Suprapubic skin (tissue), 4 donors: ENCODE data around the gene ARID4B. TPM values are rescaled to one million over a fixed set of nuclear protein-coding genes. Genes with fewer than 3 reads are reported as not detected.

Experiments
- DNase-seq, 2 donors: peaks; one replicate each; pipeline ENCODE4 v3.0.0-alpha.2; 2019; ENCODE audit warnings: low spot score in 2 of 2
- H3K27ac ChIP-seq: fragments of 200-600 bp; sonication (generic); one replicate; pipeline ENCODE4 v1.5.1; 2019
- H3K27me3 ChIP-seq: fragments of 200-600 bp; sonication (generic); one replicate; pipeline ENCODE4 v1.5.1; 2019
- H3K36me3 ChIP-seq: fragments of 200-600 bp; sonication (generic); one replicate; pipeline ENCODE4 v1.5.1; 2019
- H3K4me1 ChIP-seq: fragments of 200-600 bp; sonication (generic); one replicate; pipeline ENCODE4 v1.5.1; 2019
- H3K4me3 ChIP-seq: fragments of 200-600 bp; sonication (generic); one replicate; pipeline ENCODE4 v1.5.1; 2019; ENCODE audit warnings: mild to moderate bottlenecking
- H3K9me3 ChIP-seq: fragments of 200-600 bp; sonication (generic); one replicate; pipeline ENCODE4 v1.5.1; 2019
- EP300 ChIP-seq: sonication (generic); formaldehyde crosslinking; IDR thresholded peaks from one replicate; pipeline ENCODE4 v1.6.1; 2017; ENCODE audit warnings: antibody characterized with exemption
- POLR2A ChIP-seq, 2 donors: fragments of 450-650 bp; IDR thresholded peaks; one replicate each; pipeline ENCODE4 v1.6.1; 2017; ENCODE audit warnings: antibody characterized with exemption in 2 of 2, mild to moderate bottlenecking in 2 of 2, moderate library complexity in 2 of 2
- POLR2AphosphoS5 ChIP-seq, 3 donors: sonication (generic); formaldehyde crosslinking; IDR thresholded peaks; one replicate each; pipeline ENCODE4 v1.6.1; 2017; ENCODE audit warnings: antibody characterized with exemption in 3 of 3
- WGBS: methylation state at CpG from one replicate; pipeline ENCODE4 v1.1.5; 2018; 5-methylcytosine and 5-hydroxymethylcytosine counted together
- total RNA-seq, 4 donors: library from RNA; depleted of rRNA; stranded (reverse); fragments of >200 nt; gene quantifications; one replicate each; pipeline ENCODE4 v1.1.0, GENCODE V29; 2016
- TF ChIP-seq, protein P1 (sequence below), 2 donors: fragments of 200-600 bp in 1 of 2; fragments of 450-650 bp in 1 of 2; sonication (generic) in 1 of 2; IDR thresholded peaks; one replicate each; pipeline ENCODE4 v1.5.1; 2016 to 2019; ENCODE audit warnings: antibody characterized with exemption in 2 of 2, mild to moderate bottlenecking in 1 of 2, moderate library complexity in 1 of 2

Gene ARID4B
- total RNA-seq, 4 donors from 2014 or later: 21.4 to 62.7 (median 31.8) TPM

DNA sequence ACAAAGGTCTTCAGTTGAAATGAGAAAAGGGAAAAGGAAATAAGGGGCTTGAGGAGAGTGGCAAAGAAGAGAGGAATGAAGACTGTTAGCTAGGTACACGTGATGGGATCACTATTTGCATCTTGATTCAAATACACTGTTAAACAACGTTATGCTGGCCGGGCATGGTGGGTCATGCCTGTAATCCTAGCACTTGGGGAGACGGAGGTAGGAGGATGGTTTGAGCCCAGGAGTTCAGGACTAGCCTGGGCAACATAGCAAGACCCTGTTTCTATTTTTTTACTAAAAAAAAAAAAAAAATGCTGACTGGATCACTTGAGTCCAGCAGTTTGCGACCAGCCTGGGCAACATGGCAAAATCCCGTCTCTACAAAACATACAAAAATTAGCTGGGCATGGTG, 169.3 kb downstream of the ARID4B start:
- H3K4me1 ChIP-seq: peaks cover 24% of the 10 kb centered on the region
- DNase-seq: no peak
- WGBS: 92% methylated on average over 6 of the region's 6 CpGs
- no peaks in the 10 kb centered on the region for H3K27me3 ChIP-seq
- TF ChIP-seq POLR2A (IDR thresholded peaks at IDR 0.05) (no peak), EP300 (no peak), POLR2AphosphoS5 (IDR thresholded peaks at IDR 0.05) (no peak)
- no peak overlapping the region for H3K4me3 ChIP-seq
- H3K36me3 ChIP-seq: peaks cover 50% of the 10 kb centered on the region
- H3K27ac ChIP-seq: no peak overlapping the region
- H3K9me3 ChIP-seq: no peaks in the 10 kb centered on the region

GRCh38 chr1:235157150-235157549, 170.8 kb downstream of the ARID4B start:
- Histone ChIP-seq H3K27ac (no peak overlapping the region), H3K4me1 (peaks cover 23% of the 10 kb centered on the region), H3K27me3 (no peaks in the 10 kb centered on the region), H3K4me3 (no peak overlapping the region), H3K9me3 (no peaks in the 10 kb centered on the region), H3K36me3 (peaks cover 64% of the 10 kb centered on the region)
- no peak for DNase-seq
- TF ChIP-seq POLR2AphosphoS5 (IDR thresholded peaks at IDR 0.05) (no peak), POLR2A (IDR thresholded peaks at IDR 0.05) (no peak), EP300 (no peak)
- WGBS: 92% methylated on average over 4 of the region's 4 CpGs

DNA sequence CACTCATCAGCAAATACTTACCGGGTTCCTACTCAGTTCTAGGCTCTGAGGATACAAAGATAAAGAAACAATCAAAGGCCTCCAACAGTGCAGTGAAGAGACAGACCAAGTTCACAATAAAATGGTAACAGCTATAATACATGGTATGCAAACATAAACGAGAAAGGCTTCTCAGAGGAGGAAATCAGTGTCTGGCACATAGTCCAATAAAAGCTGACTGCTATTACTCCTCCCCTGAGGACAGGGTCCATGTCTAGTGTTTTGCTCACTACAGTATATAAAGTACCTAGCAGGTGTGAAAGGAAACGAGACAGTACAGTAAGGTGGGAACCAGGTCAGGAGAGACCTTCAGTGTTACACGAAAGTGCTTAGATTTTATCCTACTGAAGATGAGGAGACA, 171.2 kb downstream of the ARID4B start:
- Histone ChIP-seq H3K4me3 (no peak overlapping the region), H3K27me3 (no peaks in the 10 kb centered on the region), H3K9me3 (no peaks in the 10 kb centered on the region), H3K4me1 (peaks cover 19% of the 10 kb centered on the region), H3K27ac (no peak overlapping the region), H3K36me3 (peaks cover 68% of the 10 kb centered on the region)
- DNase-seq: no peak
- TF ChIP-seq, protein P1, sequence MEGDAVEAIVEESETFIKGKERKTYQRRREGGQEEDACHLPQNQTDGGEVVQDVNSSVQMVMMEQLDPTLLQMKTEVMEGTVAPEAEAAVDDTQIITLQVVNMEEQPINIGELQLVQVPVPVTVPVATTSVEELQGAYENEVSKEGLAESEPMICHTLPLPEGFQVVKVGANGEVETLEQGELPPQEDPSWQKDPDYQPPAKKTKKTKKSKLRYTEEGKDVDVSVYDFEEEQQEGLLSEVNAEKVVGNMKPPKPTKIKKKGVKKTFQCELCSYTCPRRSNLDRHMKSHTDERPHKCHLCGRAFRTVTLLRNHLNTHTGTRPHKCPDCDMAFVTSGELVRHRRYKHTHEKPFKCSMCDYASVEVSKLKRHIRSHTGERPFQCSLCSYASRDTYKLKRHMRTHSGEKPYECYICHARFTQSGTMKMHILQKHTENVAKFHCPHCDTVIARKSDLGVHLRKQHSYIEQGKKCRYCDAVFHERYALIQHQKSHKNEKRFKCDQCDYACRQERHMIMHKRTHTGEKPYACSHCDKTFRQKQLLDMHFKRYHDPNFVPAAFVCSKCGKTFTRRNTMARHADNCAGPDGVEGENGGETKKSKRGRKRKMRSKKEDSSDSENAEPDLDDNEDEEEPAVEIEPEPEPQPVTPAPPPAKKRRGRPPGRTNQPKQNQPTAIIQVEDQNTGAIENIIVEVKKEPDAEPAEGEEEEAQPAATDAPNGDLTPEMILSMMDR (IDR thresholded peaks at IDR 0.05): no peak
- TF ChIP-seq POLR2AphosphoS5 (IDR thresholded peaks at IDR 0.05) (no peak), POLR2A (IDR thresholded peaks at IDR 0.05) (no peak), EP300 (no peak)
- 81% methylated on average over 4 of the region's 4 CpGs for WGBS

- DNase-seq: no peak
- Histone ChIP-seq H3K4me3 (no peak overlapping the region), H3K27ac (no peak overlapping the region), H3K9me3 (no peaks in the 10 kb centered on the region), H3K36me3 (peaks cover 73% of the 10 kb centered on the region), H3K4me1 (peaks cover 16% of the 10 kb centered on the region), H3K27me3 (no peaks in the 10 kb centered on the region)
- WGBS: 91% methylated on average over 3 of the region's 3 CpGs
- TF ChIP-seq, protein P1 (IDR thresholded peaks at IDR 0.05): no peak
- TF ChIP-seq EP300 (no peak), POLR2AphosphoS5 (IDR thresholded peaks at IDR 0.05) (no peak), POLR2A (IDR thresholded peaks at IDR 0.05) (no peak)
These were observed 171.7 kb downstream of the ARID4B start for GRCh38 chr1:235156265-235156664.

- H3K4me3 ChIP-seq: no peak overlapping the region
- H3K27ac ChIP-seq: no peak overlapping the region
- TF ChIP-seq POLR2AphosphoS5 (IDR thresholded peaks at IDR 0.05) (no peak), EP300 (no peak), POLR2A (IDR thresholded peaks at IDR 0.05) (no peak)
- TF ChIP-seq, protein P1 (IDR thresholded peaks at IDR 0.05): no peak
- no peaks in the 10 kb centered on the region for H3K27me3 ChIP-seq
- no peaks in the 10 kb centered on the region for H3K9me3 ChIP-seq
- H3K4me1 ChIP-seq: no peaks in the 10 kb centered on the region
- H3K36me3 ChIP-seq: peaks cover 93% of the 10 kb centered on the region
- no peak for DNase-seq
These were observed 175.7 kb downstream of the ARID4B start for GRCh38 chr1:235152235-235152634.

- no peaks in the 10 kb centered on the region for H3K27me3 ChIP-seq
- H3K27ac ChIP-seq: no peak overlapping the region
- 86% methylated on average over 2 of the region's 2 CpGs for WGBS
- no peaks in the 10 kb centered on the region for H3K4me1 ChIP-seq
- peaks cover 93% of the 10 kb centered on the region for H3K36me3 ChIP-seq
- TF ChIP-seq POLR2AphosphoS5 (IDR thresholded peaks at IDR 0.05) (no peak), EP300 (no peak), POLR2A (IDR thresholded peaks at IDR 0.05) (no peak)
- TF ChIP-seq, protein P1 (IDR thresholded peaks at IDR 0.05): no peak
- H3K9me3 ChIP-seq: no peaks in the 10 kb centered on the region
- no peak overlapping the region for H3K4me3 ChIP-seq
- DNase-seq: no peak
These were observed 176.9 kb downstream of the ARID4B start for GRCh38 chr1:235151033-235151432.
